ENCODE measurements around the gene CC2D1B.

Gene CC2D1B

GRCh38 chr1:52345252-52345651 is 20.8 kb downstream of the CC2D1B start:
- Mint-ChIP-seq H3K4me1 (no peaks in the 10 kb centered on the region), H3K36me3 (no peaks in the 10 kb centered on the region), H3K27me3 (no peaks in the 10 kb centered on the region), H3K27ac (no peak overlapping the region), H3K4me3 (no peak overlapping the region), H3K9me3 (no peaks in the 10 kb centered on the region)
- no peak for ATAC-seq

- Mint-ChIP-seq H3K9me3 (no peaks in the 10 kb centered on the region), H3K27ac (no peak overlapping the region), H3K36me3 (no peaks in the 10 kb centered on the region), H3K4me1 (no peaks in the 10 kb centered on the region), H3K27me3 (no peaks in the 10 kb centered on the region), H3K4me3 (no peak overlapping the region)
- no peak for ATAC-seq
These were observed 22.0 kb downstream of the CC2D1B start for GRCh38 chr1:52343979-52344378.

GRCh38 chr1:52341655-52342260 is 24.2 kb downstream of the CC2D1B start:
- H3K4me3 Mint-ChIP-seq = no peak overlapping the region
- no peaks in the 10 kb centered on the region for H3K9me3 Mint-ChIP-seq
- no peak for ATAC-seq
- H3K36me3 Mint-ChIP-seq = no peaks in the 10 kb centered on the region
- H3K4me1 Mint-ChIP-seq = no peaks in the 10 kb centered on the region
- H3K27ac Mint-ChIP-seq = no peak overlapping the region
- H3K27me3 Mint-ChIP-seq = no peaks in the 10 kb centered on the region

GRCh38 chr1:52337439-52337838 is 28.6 kb downstream of the CC2D1B start:
- ATAC-seq = no peak
- no peaks in the 10 kb centered on the region for H3K36me3 Mint-ChIP-seq
- no peaks in the 10 kb centered on the region for H3K4me1 Mint-ChIP-seq
- H3K4me3 Mint-ChIP-seq = no peak overlapping the region
- no peaks in the 10 kb centered on the region for H3K9me3 Mint-ChIP-seq
- no peak overlapping the region for H3K27ac Mint-ChIP-seq
- H3K27me3 Mint-ChIP-seq = no peaks in the 10 kb centered on the region

GRCh38 chr1:52334906-52335528 is 31.0 kb downstream of the CC2D1B start:
- Mint-ChIP-seq H3K27ac (no peak overlapping the region), H3K36me3 (no peaks in the 10 kb centered on the region), H3K4me3 (no peak overlapping the region), H3K9me3 (no peaks in the 10 kb centered on the region), H3K27me3 (no peaks in the 10 kb centered on the region), H3K4me1 (no peaks in the 10 kb centered on the region)
- no peak for ATAC-seq

- H3K27ac Mint-ChIP-seq = no peak overlapping the region
- H3K4me1 Mint-ChIP-seq = no peaks in the 10 kb centered on the region
- no peaks in the 10 kb centered on the region for H3K27me3 Mint-ChIP-seq
- H3K9me3 Mint-ChIP-seq = no peaks in the 10 kb centered on the region
- H3K36me3 Mint-ChIP-seq = no peaks in the 10 kb centered on the region
- ATAC-seq = no peak
- H3K4me3 Mint-ChIP-seq = no peak overlapping the region
These were observed 33.6 kb downstream of the CC2D1B start for GRCh38 chr1:52332411-52332810.

- no peak for ATAC-seq
- Mint-ChIP-seq H3K27ac (no peak overlapping the region), H3K4me1 (no peaks in the 10 kb centered on the region), H3K4me3 (no peak overlapping the region), H3K9me3 (no peaks in the 10 kb centered on the region), H3K27me3 (no peaks in the 10 kb centered on the region), H3K36me3 (no peaks in the 10 kb centered on the region)
These were observed 37.4 kb downstream of the CC2D1B start for GRCh38 chr1:52328615-52329014.

GRCh38 chr1:52325786-52326185 is 40.2 kb downstream of the CC2D1B start:
- H3K27ac Mint-ChIP-seq = no peak overlapping the region
- no peaks in the 10 kb centered on the region for H3K4me1 Mint-ChIP-seq
- peaks cover 6% of the 10 kb centered on the region for H3K36me3 Mint-ChIP-seq
- peaks cover 9% of the 10 kb centered on the region for H3K27me3 Mint-ChIP-seq
- no peak for ATAC-seq
- H3K9me3 Mint-ChIP-seq = no peaks in the 10 kb centered on the region
- H3K4me3 Mint-ChIP-seq = no peak overlapping the region

- Mint-ChIP-seq H3K9me3 (no peaks in the 10 kb centered on the region), H3K27ac (no peak overlapping the region), H3K4me1 (no peaks in the 10 kb centered on the region), H3K4me3 (no peak overlapping the region), H3K36me3 (peaks cover 6% of the 10 kb centered on the region), H3K27me3 (peaks cover 9% of the 10 kb centered on the region)
- no peak for ATAC-seq
These were observed 42.3 kb downstream of the CC2D1B start for GRCh38 chr1:52323731-52324130.

- Mint-ChIP-seq H3K4me1 (no peaks in the 10 kb centered on the region), H3K27me3 (peaks cover 9% of the 10 kb centered on the region), H3K4me3 (no peak overlapping the region), H3K27ac (no peak overlapping the region), H3K9me3 (no peaks in the 10 kb centered on the region), H3K36me3 (peaks cover 6% of the 10 kb centered on the region)
- ATAC-seq = no peak
These were observed 44.9 kb downstream of the CC2D1B start for GRCh38 chr1:52321061-52321460.

GRCh38 chr1:52306227-52307006 is 59.6 kb downstream of the CC2D1B start:
- peaks cover 6% of the 10 kb centered on the region for H3K36me3 Mint-ChIP-seq
- no peak overlapping the region for H3K4me3 Mint-ChIP-seq
- H3K27ac Mint-ChIP-seq = no peak overlapping the region
- peaks cover 21% of the 10 kb centered on the region for H3K27me3 Mint-ChIP-seq
- ATAC-seq = no peak
- no peaks in the 10 kb centered on the region for H3K4me1 Mint-ChIP-seq
- H3K9me3 Mint-ChIP-seq = no peaks in the 10 kb centered on the region

- no peak for ATAC-seq
- peaks cover 6% of the 10 kb centered on the region for H3K36me3 Mint-ChIP-seq
- no peaks in the 10 kb centered on the region for H3K4me1 Mint-ChIP-seq
- peaks cover 21% of the 10 kb centered on the region for H3K27me3 Mint-ChIP-seq
- H3K27ac Mint-ChIP-seq = no peak overlapping the region
- no peak overlapping the region for H3K4me3 Mint-ChIP-seq
- no peaks in the 10 kb centered on the region for H3K9me3 Mint-ChIP-seq
These were observed 60.4 kb downstream of the CC2D1B start for GRCh38 chr1:52305417-52306226.

Measured in stimulated activated memory B cell treated with anti-CD40 and anti-IgM and Interleukin-4, amounts not matched to agents 10 μg/mL and 1 μg/mL and 100 μg/mL, for 72 hours (primary cell).